GM23248 (cell line): ENCODE data around the gene TDRD3.

Source experiments
- EZH2 ChIP-seq: fragments of 200-600 bp; sonication (generic); IDR thresholded peaks from 2 replicates; pipeline ENCODE4 v1.6.1; 2018; ENCODE audit warnings: antibody characterized with exemption, mild to moderate bottlenecking; ENCODE audit not compliant: insufficient read depth, poor library complexity, severe bottlenecking
- EZH2phosphoT487 ChIP-seq: fragments of 200-600 bp; sonication (generic); IDR thresholded peaks from 2 replicates; pipeline ENCODE4 v1.6.1; 2018; ENCODE audit warnings: antibody characterized with exemption, moderate library complexity, mild to moderate bottlenecking, low read depth; ENCODE audit not compliant: insufficient read depth

DNA sequence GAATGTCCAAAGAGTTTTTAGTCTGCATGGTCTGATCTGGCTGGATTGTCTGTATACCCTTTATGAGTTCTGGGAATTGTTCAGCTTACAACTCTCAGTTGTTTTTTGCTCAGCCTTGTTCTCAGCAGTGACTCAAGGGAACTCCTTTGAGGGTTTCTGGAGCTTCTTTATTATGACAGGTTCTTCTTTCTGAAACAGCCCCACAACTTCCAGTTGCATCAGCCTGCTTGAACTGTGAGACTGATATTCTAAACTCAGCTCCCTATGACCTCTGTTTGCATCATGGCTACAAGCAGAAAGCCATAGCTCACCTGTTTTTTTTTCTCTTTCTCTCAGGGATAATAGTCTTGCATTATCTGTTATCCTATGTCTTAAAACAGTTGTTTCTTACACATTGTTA is 85.0 kb downstream of the TDRD3 start:
- TF ChIP-seq EZH2phosphoT487: no peak
- no peak for TF ChIP-seq EZH2
